Esophagus muscularis mucosa (tissue), 4 donors: ENCODE measurements around the gene UBAP1.

Experiments used
- CTCF ChIP-seq, 3 experiments: fragments of 200-600 bp in 2 of 3; fragments of 450-650 bp in 1 of 3; sonication (generic) in 2 of 3; IDR thresholded peaks; one replicate each; pipeline ENCODE4 v1.5.1; 2017 to 2019; ENCODE audit warnings: antibody characterized with exemption in 3 of 3, mild to moderate bottlenecking in 2 of 3, moderate library complexity in 1 of 3
- EP300 ChIP-seq: sonication (generic); formaldehyde crosslinking; IDR thresholded peaks from one replicate; pipeline ENCODE4 v1.6.1; 2017; ENCODE audit warnings: antibody characterized with exemption
- POLR2A ChIP-seq: fragments of 450-650 bp; IDR thresholded peaks from one replicate; pipeline ENCODE4 v1.6.1; 2017; ENCODE audit warnings: antibody characterized with exemption, moderate library complexity, mild to moderate bottlenecking, low read depth

GRCh38 chr9:34187891-34188240 is 9.0 kb downstream of the UBAP1 start:
- TF ChIP-seq CTCF (IDR thresholded peaks at IDR 0.05) (no peak), POLR2A (no peak), EP300 (no peak)
